HG03175 (cell line): Measurements from ENCODE around the gene PDCD4.

Source experiments
- ATAC-seq: cut with Tn5 transposase; IDR thresholded peaks from one replicate; pipeline ENCODE4 v1.9.1; 2021; ENCODE audit warnings: mild to moderate bottlenecking, moderate library complexity; ENCODE audit not compliant: unreplicated experiment

Gene PDCD4

GRCh38 chr10:110841767-110842267 is 29.9 kb upstream of the PDCD4 start:
- peak; percentile 55 for ATAC-seq

- peak; percentile 7 for ATAC-seq
These were observed 29.3 kb upstream of the PDCD4 start for GRCh38 chr10:110842326-110842904.

- ATAC-seq, result peak; percentile 87
These were observed 28.7 kb upstream of the PDCD4 start for GRCh38 chr10:110843031-110843430.

- no peak for ATAC-seq
These were observed 27.7 kb upstream of the PDCD4 start for GRCh38 chr10:110843796-110844616.

- no peak for ATAC-seq
These were observed 27.2 kb upstream of the PDCD4 start for GRCh38 chr10:110844617-110844881.

- ATAC-seq, result no peak
These were observed 26.5 kb upstream of the PDCD4 start for GRCh38 chr10:110845192-110845755.

GRCh38 chr10:110845756-110846620 is 25.7 kb upstream of the PDCD4 start:
- ATAC-seq, result no peak

- ATAC-seq, result no peak
These were observed 24.4 kb upstream of the PDCD4 start for GRCh38 chr10:110847374-110847773.

- ATAC-seq, result no peak
These were observed 23.6 kb upstream of the PDCD4 start for GRCh38 chr10:110848106-110848505.

- ATAC-seq, result no peak
These were observed 21.6 kb upstream of the PDCD4 start for GRCh38 chr10:110850099-110850498.

GRCh38 chr10:110851020-110851612 is 20.6 kb upstream of the PDCD4 start:
- no peak for ATAC-seq

- ATAC-seq, result no peak
These were observed 19.4 kb upstream of the PDCD4 start for GRCh38 chr10:110852255-110852896.

- ATAC-seq, result no peak
These were observed 18.8 kb upstream of the PDCD4 start for GRCh38 chr10:110852947-110853346.

- ATAC-seq, result no peak
These were observed 17.7 kb upstream of the PDCD4 start for GRCh38 chr10:110853921-110854605.

GRCh38 chr10:110857265-110858171 is 14.2 kb upstream of the PDCD4 start:
- no peak for ATAC-seq

- ATAC-seq, result no peak
These were observed 13.3 kb upstream of the PDCD4 start for GRCh38 chr10:110858297-110858934.

- no peak for ATAC-seq
These were observed 12.3 kb upstream of the PDCD4 start for GRCh38 chr10:110859206-110859972.

GRCh38 chr10:110859973-110860376 is 11.8 kb upstream of the PDCD4 start:
- ATAC-seq, result peak; percentile 3
